ENCODE results near the gene SMIM45.

SMIM45 gene

GRCh38 chr22:41983513-41984405, 31.8 kb downstream of the SMIM45 start (continued):
- TF ChIP-seq TSHZ1 (tag by site-specific recombination; IDR thresholded peaks at IDR 0.05; ENCODE audit: borderline replicate concordance), result no peak
- TF ChIP-seq ZNF391 (tag by site-specific recombination; IDR thresholded peaks at IDR 0.05; ENCODE audit: borderline replicate concordance, low read depth), result no peak
- no peak for TF ChIP-seq ZNF529 (tag by site-specific recombination; IDR thresholded peaks at IDR 0.05; ENCODE audit: insufficient replicate concordance)

- Histone ChIP-seq H3K4me1 (ENCODE audit: control insufficient read depth, insufficient read depth, low read length) (no peaks in the 10 kb centered on the region), H3K27ac (ENCODE audit: extremely low read depth, low read depth, low read length) (no peak overlapping the region), H3K9me3 (ENCODE audit: control insufficient read depth, insufficient read depth, low read depth, low read length) (no peaks in the 10 kb centered on the region), H3K36me3 (ENCODE audit: control insufficient read depth in 2 of 2, insufficient read depth in 1 of 2, low read length in 2 of 2) (peaks cover 0 to 8% of the 10 kb centered on the region in 2 experiments; a peak in 1 of 3 replicates), H3K4me3 (ENCODE audit: low read depth, low read length) (no peak overlapping the region)
- ChIA-PET CTCF (interaction anchor here (0.6 to 0.7 kb wide), 2 partner anchors 8 to 21 kb away, joined by 3 to 5 read pairs; no protein-coding TSS in a partner anchor), POLR2A (interaction anchor here (0.6 to 1.5 kb wide), 2 partner anchors 52 to 92 kb away, joined by 3 to 5 read pairs; partner anchors contain the start of gene SMDT1)
- TF ChIP-seq ZNF140 (tag by site-specific recombination; IDR thresholded peaks at IDR 0.05), result no peak
- TF ChIP-seq ZNF747 (tag by site-specific recombination; IDR thresholded peaks at IDR 0.05), result no peak
- no peak for TF ChIP-seq ZXDB (tag by site-specific recombination; IDR thresholded peaks at IDR 0.05)
- no peak for TF ChIP-seq ZFP3 (tag by site-specific recombination; IDR thresholded peaks at IDR 0.05; ENCODE audit: low read depth)
- no peak for TF ChIP-seq PRDM2 (tag by site-specific recombination; IDR thresholded peaks at IDR 0.05; ENCODE audit: borderline replicate concordance)
- TF ChIP-seq ZNF292 (tag by site-specific recombination; IDR thresholded peaks at IDR 0.05; ENCODE audit: borderline replicate concordance, low read depth), result no peak
- TF ChIP-seq ZNF184 (tag by site-specific recombination; IDR thresholded peaks at IDR 0.05), result no peak
- TF ChIP-seq ELK4 (IDR thresholded peaks at IDR 0.05; ENCODE audit: borderline replicate concordance, low read depth, low read length), result no peak
- no peak for TF ChIP-seq SP3 (tag by site-specific recombination; IDR thresholded peaks at IDR 0.05)
- no peak for TF ChIP-seq REST (tag by site-specific recombination; IDR thresholded peaks at IDR 0.05)
- no peak for TF ChIP-seq ZNF670 (tag by site-specific recombination; IDR thresholded peaks at IDR 0.05; ENCODE audit: low read depth)
- TF ChIP-seq ZNF561 (tag by site-specific recombination; IDR thresholded peaks at IDR 0.05; ENCODE audit: borderline replicate concordance), result no peak
- no peak for TF ChIP-seq ZNF621 (tag by site-specific recombination; IDR thresholded peaks at IDR 0.05)
- no peak for TF ChIP-seq ZNF654 (tag by site-specific recombination; IDR thresholded peaks at IDR 0.05; ENCODE audit: low read depth)
- TF ChIP-seq ZFP41 (tag by site-specific recombination; IDR thresholded peaks at IDR 0.05; ENCODE audit: borderline replicate concordance), result no peak
- TF ChIP-seq KLF10 (tag by site-specific recombination; IDR thresholded peaks at IDR 0.05), result no peak
These were observed 35.3 kb downstream of the SMIM45 start for GRCh38 chr22:41987276-41987675.
